Osteocyte (in vitro differentiated cells): Measurements from ENCODE around the gene ZFHX2. TPM values are rescaled to one million over a fixed set of nuclear protein-coding genes. Genes with fewer than 3 reads are reported as not detected.

Experiments
- DNase-seq: peaks from one replicate; pipeline ENCODE4 v3.0.0; 2021; ENCODE audit warnings: mixed read lengths; ENCODE audit not compliant: unreplicated experiment; ENCODE audit errors: extremely low spot score
- H3K27ac Mint-ChIP-seq: one replicate; pipeline ENCODE4 v1.8.0; 2021; ENCODE audit warnings: mild to moderate bottlenecking, mixed read lengths; ENCODE audit not compliant: unreplicated experiment
- H3K27me3 Mint-ChIP-seq: one replicate; pipeline ENCODE4 v1.8.0; 2021; ENCODE audit warnings: mixed read lengths; ENCODE audit not compliant: unreplicated experiment
- H3K36me3 Mint-ChIP-seq: one replicate; pipeline ENCODE4 v1.8.0; 2021; ENCODE audit warnings: mixed read lengths; ENCODE audit not compliant: unreplicated experiment
- H3K4me1 Mint-ChIP-seq: one replicate; pipeline ENCODE4 v1.8.0; 2021; ENCODE audit warnings: mixed read lengths; ENCODE audit not compliant: unreplicated experiment
- H3K4me3 Mint-ChIP-seq: one replicate; pipeline ENCODE4 v1.8.0; 2021; ENCODE audit warnings: mild to moderate bottlenecking, moderate library complexity, mixed read lengths; ENCODE audit not compliant: unreplicated experiment
- H3K9me3 Mint-ChIP-seq: one replicate; pipeline ENCODE4 v1.8.0; 2021; ENCODE audit warnings: mixed read lengths; ENCODE audit not compliant: unreplicated experiment
- total RNA-seq: library from RNA; stranded (reverse); gene quantifications from 2 replicates; pipeline ENCODE4 v1.2.1, GENCODE V29; 2021
- TF ChIP-seq, protein P1 (sequence below): fragments of 200-600 bp; sonication (generic); IDR thresholded peaks from 2 replicates; pipeline ENCODE4 v1.5.0; 2021; ENCODE audit warnings: antibody characterized with exemption, mild to moderate bottlenecking, moderate library complexity

ZFHX2 gene
- total RNA-seq, 1 donor from 2014 or later: 5.7 TPM

DNA sequence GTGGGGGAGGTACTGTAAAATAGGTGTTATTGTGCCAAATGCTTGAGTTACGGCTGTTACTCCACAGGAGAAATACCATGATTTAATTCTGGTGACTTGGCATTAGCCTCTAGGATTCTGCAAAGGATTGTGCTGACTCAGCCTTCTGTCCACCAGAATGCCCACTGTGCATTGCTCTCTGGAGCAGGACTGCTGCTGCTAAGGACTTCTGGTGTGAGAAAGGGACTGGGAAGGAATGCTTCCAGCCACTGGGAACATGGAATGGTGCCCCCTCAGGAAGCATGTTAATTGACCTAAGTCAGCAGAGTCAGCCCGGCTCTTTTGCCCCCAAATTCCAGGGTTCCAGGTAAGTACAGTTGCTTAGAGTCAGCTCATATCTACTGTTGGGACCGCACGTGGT is 32.9 kb downstream of the ZFHX2 start:
- Mint-ChIP-seq H3K4me1 (no peaks in the 10 kb centered on the region), H3K4me3 (no peak overlapping the region), H3K36me3 (peaks cover 3% of the 10 kb centered on the region), H3K9me3 (no peaks in the 10 kb centered on the region), H3K27me3 (no peaks in the 10 kb centered on the region), H3K27ac (no peak overlapping the region)
- no peak for DNase-seq
- TF ChIP-seq, protein P1, sequence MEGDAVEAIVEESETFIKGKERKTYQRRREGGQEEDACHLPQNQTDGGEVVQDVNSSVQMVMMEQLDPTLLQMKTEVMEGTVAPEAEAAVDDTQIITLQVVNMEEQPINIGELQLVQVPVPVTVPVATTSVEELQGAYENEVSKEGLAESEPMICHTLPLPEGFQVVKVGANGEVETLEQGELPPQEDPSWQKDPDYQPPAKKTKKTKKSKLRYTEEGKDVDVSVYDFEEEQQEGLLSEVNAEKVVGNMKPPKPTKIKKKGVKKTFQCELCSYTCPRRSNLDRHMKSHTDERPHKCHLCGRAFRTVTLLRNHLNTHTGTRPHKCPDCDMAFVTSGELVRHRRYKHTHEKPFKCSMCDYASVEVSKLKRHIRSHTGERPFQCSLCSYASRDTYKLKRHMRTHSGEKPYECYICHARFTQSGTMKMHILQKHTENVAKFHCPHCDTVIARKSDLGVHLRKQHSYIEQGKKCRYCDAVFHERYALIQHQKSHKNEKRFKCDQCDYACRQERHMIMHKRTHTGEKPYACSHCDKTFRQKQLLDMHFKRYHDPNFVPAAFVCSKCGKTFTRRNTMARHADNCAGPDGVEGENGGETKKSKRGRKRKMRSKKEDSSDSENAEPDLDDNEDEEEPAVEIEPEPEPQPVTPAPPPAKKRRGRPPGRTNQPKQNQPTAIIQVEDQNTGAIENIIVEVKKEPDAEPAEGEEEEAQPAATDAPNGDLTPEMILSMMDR: no peak

DNA sequence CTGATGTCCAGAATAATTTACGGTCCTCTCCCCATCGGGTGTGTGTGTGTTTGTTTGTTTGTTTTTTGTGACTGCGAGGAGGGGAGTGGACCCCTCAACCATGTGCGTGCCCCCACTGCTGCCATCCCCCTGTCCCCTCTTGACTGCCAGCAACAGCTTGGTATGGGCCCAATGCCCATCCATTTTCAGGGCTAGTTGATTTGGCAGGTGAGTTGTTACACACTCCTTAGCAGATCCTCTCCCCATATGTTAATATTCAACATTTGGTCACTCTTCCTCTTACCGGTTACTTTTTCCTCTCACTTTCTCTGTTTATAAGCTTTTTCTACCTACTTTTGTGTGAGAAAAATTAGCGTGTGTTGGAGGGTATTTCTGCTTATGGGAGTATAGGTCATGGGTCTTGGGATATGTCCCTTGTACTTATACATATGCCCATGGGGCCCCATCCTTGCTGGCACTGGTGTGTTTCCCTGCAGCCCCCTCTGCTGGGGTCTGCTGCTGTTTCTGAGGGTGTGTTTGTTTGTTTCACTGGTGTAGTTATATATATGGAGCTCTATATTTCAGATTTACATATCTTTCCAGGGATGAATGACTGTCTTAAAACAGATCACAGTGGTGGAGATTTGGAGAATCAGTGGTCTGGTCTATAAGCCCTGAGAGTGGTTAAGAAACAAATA is 33.8 kb downstream of the ZFHX2 start:
- Mint-ChIP-seq H3K27me3 (no peaks in the 10 kb centered on the region), H3K4me3 (no peak overlapping the region), H3K36me3 (peaks cover 4% of the 10 kb centered on the region), H3K4me1 (no peaks in the 10 kb centered on the region), H3K27ac (no peak overlapping the region), H3K9me3 (no peaks in the 10 kb centered on the region)
- DNase-seq: no peak
- TF ChIP-seq, protein P1: no peak

DNA sequence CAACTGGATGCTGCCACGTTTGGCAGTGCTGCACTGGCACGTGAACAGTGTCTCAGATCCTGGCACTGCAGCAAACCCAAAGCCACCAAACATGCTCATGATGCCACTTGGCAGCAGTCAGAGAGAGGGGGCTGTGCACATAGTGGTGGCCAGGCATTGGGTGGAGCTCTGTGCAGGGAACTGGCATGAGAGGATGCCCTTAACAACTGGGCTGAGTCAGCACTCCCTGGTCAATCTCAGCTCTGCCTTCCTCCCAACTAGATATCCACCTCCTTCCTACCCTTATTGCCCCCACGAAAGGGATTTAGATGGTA is 37.0 kb downstream of the ZFHX2 start:
- TF ChIP-seq, protein P1: no peak
- H3K4me3 Mint-ChIP-seq: no peak overlapping the region
- H3K27ac Mint-ChIP-seq: no peak overlapping the region
- no peaks in the 10 kb centered on the region for H3K27me3 Mint-ChIP-seq
- H3K4me1 Mint-ChIP-seq: no peaks in the 10 kb centered on the region
- peaks cover 4% of the 10 kb centered on the region for H3K36me3 Mint-ChIP-seq
- no peak for DNase-seq
- H3K9me3 Mint-ChIP-seq: no peaks in the 10 kb centered on the region

DNA sequence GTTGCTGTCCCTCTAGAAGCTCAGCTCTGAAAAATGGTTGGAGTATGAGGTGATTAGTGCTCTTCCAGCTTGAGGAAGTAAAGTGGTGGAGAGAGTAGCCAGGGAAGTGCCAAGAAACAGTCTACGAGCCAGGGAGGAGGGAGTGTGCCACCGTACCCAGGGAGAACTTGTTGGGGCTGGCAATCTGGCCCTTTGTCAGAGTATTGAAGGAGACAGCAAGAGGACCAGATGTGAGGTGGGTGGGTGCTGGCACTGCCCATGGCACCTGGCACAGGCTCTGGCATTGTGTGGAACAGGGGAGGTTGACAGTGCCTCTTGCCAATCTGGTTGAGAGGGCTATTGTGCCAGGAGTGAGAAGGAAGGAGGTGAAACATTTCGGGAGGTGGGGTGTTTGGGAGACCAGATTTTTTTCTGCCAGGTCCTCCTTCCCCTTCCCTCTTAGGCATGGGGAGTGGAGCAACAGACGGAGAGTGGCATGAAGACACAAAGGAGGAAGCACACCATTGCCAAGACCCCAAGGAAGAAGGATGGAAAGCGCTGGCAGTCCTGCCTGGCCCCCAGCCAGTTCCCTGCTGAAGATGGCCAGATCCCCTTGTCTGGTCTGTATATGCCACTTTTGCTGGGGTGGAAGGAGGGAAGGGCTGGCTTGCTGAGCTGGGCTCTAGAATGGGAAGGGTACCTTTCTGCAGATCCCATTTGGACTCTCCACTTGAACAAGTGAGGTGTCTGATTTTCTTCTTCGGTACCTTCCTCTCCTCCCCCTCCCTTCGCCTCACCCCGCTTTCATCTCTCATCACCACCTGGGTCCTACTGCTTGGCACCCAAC is 37.5 kb downstream of the ZFHX2 start:
- Mint-ChIP-seq H3K9me3 (no peaks in the 10 kb centered on the region), H3K4me1 (no peaks in the 10 kb centered on the region), H3K36me3 (peaks cover 4% of the 10 kb centered on the region), H3K4me3 (no peak overlapping the region), H3K27ac (no peak overlapping the region), H3K27me3 (no peaks in the 10 kb centered on the region)
- TF ChIP-seq, protein P1: no peak
- no peak for DNase-seq

DNA sequence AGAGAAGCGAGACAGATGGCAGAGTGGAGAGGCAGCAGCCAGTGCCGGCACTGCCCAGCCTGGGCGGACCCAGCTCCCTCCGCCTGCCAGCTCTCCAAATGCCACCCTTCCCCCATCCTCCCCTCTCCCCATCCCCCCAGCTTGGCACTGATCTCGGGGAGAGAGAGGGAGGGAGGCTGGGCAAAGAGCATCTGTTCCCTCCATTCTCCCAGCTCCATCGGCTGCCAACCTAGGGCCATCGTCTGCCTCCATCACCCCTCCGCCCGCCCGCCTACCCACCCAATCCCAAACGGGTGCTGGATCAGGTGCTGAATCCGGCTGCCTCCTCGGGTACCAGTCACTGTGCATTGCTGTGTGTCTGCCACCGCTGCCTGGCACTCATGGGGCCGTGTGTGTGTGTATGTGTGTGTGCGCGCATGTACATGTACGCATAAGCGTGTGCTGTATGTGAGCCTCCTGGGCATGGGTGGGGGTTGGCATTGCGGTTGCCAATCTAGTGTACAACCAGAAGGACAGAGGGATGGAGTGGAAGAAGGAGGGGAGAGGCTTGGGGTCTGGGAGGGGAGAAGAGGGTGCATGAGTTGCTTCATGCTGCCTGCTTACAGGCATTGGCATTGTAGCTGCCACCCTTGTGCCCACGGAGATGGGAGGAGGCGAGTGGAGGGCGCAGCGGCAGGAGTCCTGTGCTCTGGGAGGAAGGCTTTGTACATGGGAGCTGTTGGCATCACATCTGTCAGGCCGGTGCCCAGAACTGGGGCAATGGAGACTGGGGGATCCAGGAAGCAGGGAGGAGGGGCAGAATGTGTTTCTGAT is 38.4 kb downstream of the ZFHX2 start:
- no peaks in the 10 kb centered on the region for H3K27me3 Mint-ChIP-seq
- H3K4me1 Mint-ChIP-seq: no peaks in the 10 kb centered on the region
- TF ChIP-seq, protein P1: no peak

More for the DNA sequence above, 38.4 kb downstream of the ZFHX2 start:
- Mint-ChIP-seq H3K27ac (no peak overlapping the region), H3K36me3 (peaks cover 4% of the 10 kb centered on the region), H3K4me3 (no peak overlapping the region), H3K9me3 (no peaks in the 10 kb centered on the region)
- DNase-seq: no peak
